Psoas muscle (tissue), 8 donors: Measurements from ENCODE around the gene ZNF565. TPM values are rescaled to one million over a fixed set of nuclear protein-coding genes. Genes with fewer than 3 reads are reported as not detected.

Experiments used
- ATAC-seq, 4 donors: fragments of 200-7000 bp; cut with Tn5 transposase; one replicate each; pipeline ENCODE4 v1.9.1; 2020; ENCODE audit warnings: moderate library complexity in 3 of 4, mild to moderate bottlenecking in 2 of 4
- DNase-seq, 2 donors: peaks; one replicate each; pipeline ENCODE4 v3.0.0-alpha.2; 2020
- H3K27ac ChIP-seq: fragments of 200-600 bp; one replicate; pipeline ENCODE4 v1.8.0; 2022
- H3K27me3 ChIP-seq, 3 donors: fragments of 200-600 bp in 1 of 3; one replicate each; pipeline versions ENCODE4 v1.6.1 to v1.8.0; 2013 to 2022; ENCODE audit warnings: low read length in 2 of 3, mild to moderate bottlenecking in 2 of 3, moderate library complexity in 1 of 3; ENCODE audit not compliant: insufficient read depth in 3 of 3
- H3K36me3 ChIP-seq, 2 donors: fragments of 200-600 bp in 1 of 2; one replicate each; pipeline versions ENCODE4 v1.6.1 to v1.8.0; 2013 to 2022; ENCODE audit warnings: low read depth in 1 of 2, mild to moderate bottlenecking in 1 of 2, moderate library complexity in 1 of 2; ENCODE audit not compliant: insufficient read depth in 1 of 2
- H3K4me1 ChIP-seq: fragments of 200-600 bp; one replicate; pipeline ENCODE4 v1.8.0; 2022
- H3K4me3 ChIP-seq: fragments of 200-600 bp; one replicate; pipeline ENCODE4 v1.8.0; 2022; ENCODE audit warnings: mild to moderate bottlenecking
- H3K9me3 ChIP-seq: fragments of 200-600 bp; one replicate; pipeline ENCODE4 v1.8.0; 2022
- CTCF ChIP-seq: fragments of 200-600 bp; IDR thresholded peaks from one replicate; pipeline ENCODE4 v1.8.0; 2022; ENCODE audit warnings: antibody characterized with exemption
- WGBS, 3 donors: extraction: QIAGEN DNeasy Blood & Tissue Kit; methylation state at CpG; one replicate each; pipeline versions ENCODE4 v1.1.6 to v1.1.7; 2013; 5-methylcytosine and 5-hydroxymethylcytosine counted together
- intact Hi-C, 2 donors: fragments of 100-400 bp; cut with DNase I; formaldehyde crosslinking; loops; one replicate each; pipeline versions ENCODE4 v1.11.0 to v1.14.2; 2022
- polyA plus RNA-seq, 3 donors: library from polyadenylated mRNA; stranded (reverse); fragments of 200-250 nt; gene quantifications; one replicate each; pipeline ENCODE4 v1.2.3, GENCODE V29; 2013
- total RNA-seq, 4 donors: library from RNA; stranded (reverse); fragmentation: NEBNext Ultra II Directional in 2 of 4; extraction: Animal tissue kit (Norgen Biotek cat#: 25700) in 2 of 4; gene quantifications; one replicate each; pipeline versions ENCODE4 v1.2.1 to v1.2.4, GENCODE V29; 2021 to 2023
- donor health status: healthy with polysubstance abuse.
- donor health status: DM: no; HTN: no; CAD: no; lungs with moderate emphysema.
- donor health status: Bipolar disorder and iron deficiency.
- donor health status: healthy.
- donor health status: DM: yes; HTN: yes; CAD: no.
- donor health status: DM: no; HTN: no; CAD: no.
- donor health status: DM: no; HTN: no; CAD: no.
- donor health status: DM: yes; HTN: yes; CAD: no.

The ZNF565 gene
- total and polyA plus RNA-seq, 7 donors, result 2.5 to 6.0 (median 3.6) TPM

DNA sequence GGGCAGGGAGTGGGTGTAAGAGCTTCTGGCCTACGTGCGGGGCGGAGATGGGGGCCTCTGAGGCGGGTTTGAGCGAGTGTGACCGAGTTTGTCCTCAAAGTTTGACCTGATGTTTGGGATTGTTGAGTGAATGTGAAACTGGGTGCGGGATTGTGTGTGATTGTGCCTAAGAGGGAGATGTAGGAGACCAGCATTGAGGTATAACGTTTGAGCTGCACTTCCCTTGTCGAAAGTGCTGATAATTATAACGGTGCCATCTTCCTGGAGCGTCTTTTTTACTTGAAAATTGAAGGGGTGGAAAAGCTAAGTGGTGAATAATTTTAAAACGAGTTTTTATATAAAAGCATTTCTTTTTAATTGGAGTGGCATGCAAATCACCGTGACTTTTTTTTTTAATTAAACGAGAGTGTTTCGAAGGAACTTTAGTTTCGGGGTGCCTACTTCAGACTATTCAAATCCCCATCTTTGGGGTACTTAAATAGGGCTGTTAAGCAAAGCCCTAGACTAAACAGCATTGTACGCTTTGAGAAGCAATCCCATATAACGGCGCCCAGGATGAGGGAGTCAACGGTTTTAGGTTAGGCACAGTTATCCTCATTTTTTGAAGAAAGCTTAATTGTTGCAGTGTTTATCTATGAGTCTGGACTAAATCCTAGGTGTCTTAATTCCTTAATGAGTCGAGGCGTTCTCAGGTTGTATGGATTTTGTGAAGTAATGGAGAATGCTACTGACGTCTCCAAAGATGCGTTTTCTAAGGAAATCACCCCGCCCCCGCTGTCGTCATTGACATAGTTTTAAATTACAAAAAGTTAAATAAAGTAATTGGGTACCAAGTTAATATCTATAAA lies 1.0 kb upstream of the ZNF565 start:
- ATAC-seq, result peak in 1 of 4 donors; percentile 2
- Histone ChIP-seq H3K27ac (peak overlapping the region; percentile 93), H3K4me3 (peak overlapping the region; percentile 81), H3K36me3 (peaks cover 0 to 25% of the 10 kb centered on the region in 2 donors), H3K4me1 (peaks cover 27% of the 10 kb centered on the region), H3K9me3 (no peaks in the 10 kb centered on the region), H3K27me3 (no peaks in the 10 kb centered on the region)
- 1% methylated on average over 27 of the region's 27 CpGs for WGBS, 3 donors
- intact Hi-C loops, result loop anchor here in 1 of 2 donors (5.0 kb wide), 1 partner anchor 312 kb away; the partner anchor contains the start of gene ZNF260
- no peak for TF ChIP-seq CTCF
- no peak for DNase-seq

GRCh38 chr19:36212895-36213294 lies 1.6 kb downstream of the ZNF565 start:
- H3K27me3 ChIP-seq, result no peaks in the 10 kb centered on the region
- no peak for TF ChIP-seq CTCF
- ATAC-seq (no peak), DNase-seq (no peak)
- H3K27ac ChIP-seq, result no peak overlapping the region
- H3K36me3 ChIP-seq, result peaks cover 0 to under 1% of the 10 kb centered on the region in 2 donors
- intact Hi-C loops, result no loop called here
- no peak overlapping the region for H3K4me3 ChIP-seq
- peaks cover 17% of the 10 kb centered on the region for H3K4me1 ChIP-seq
- 86 to 93% (median 87%) methylated on average over 2 of the region's 2 CpGs for WGBS, 3 donors
- no peaks in the 10 kb centered on the region for H3K9me3 ChIP-seq

- Histone ChIP-seq H3K9me3 (no peaks in the 10 kb centered on the region), H3K4me1 (no peaks in the 10 kb centered on the region), H3K4me3 (no peak overlapping the region), H3K27me3 (no peaks in the 10 kb centered on the region), H3K27ac (no peak overlapping the region), H3K36me3 (peaks cover 0 to 6% of the 10 kb centered on the region in 2 donors)
- intact Hi-C loops, result no loop called here
- no peak for DNase-seq
- WGBS, 3 donors, result 87 to 89% (median 89%) methylated on average over 8 of the region's 8 CpGs
- no peak for TF ChIP-seq CTCF
- no peak for ATAC-seq
These were observed 4.0 kb downstream of the ZNF565 start for GRCh38 chr19:36210497-36210896.

DNA sequence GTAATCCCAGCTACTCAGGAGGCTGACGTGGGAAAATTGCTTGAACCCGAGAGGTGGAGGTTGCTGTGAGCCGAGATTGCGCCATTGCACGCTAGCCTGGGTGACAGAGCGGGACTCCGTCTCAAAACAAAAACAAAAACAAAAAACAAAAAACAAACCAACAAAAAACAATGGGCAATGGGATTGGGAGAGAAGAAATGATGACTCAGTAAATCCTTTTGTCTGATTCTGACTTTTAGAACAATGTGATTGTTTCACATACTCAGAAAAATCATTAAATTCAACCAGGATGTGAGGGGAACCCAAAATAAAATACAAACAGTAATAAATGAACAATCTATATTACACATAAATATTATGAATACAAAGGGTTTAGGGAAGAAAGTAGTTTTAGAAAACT lies 5.1 kb downstream of the ZNF565 start:
- no peak for ATAC-seq
- WGBS, 3 donors, result 96 to 98% (median 97%) methylated on average over 7 of the region's 7 CpGs
- no peak for DNase-seq
- Histone ChIP-seq H3K27me3 (no peaks in the 10 kb centered on the region), H3K27ac (no peak overlapping the region), H3K4me3 (no peak overlapping the region), H3K36me3 (peaks cover 0 to 7% of the 10 kb centered on the region in 2 donors), H3K4me1 (no peaks in the 10 kb centered on the region), H3K9me3 (no peaks in the 10 kb centered on the region)
- TF ChIP-seq CTCF, result no peak
- intact Hi-C loops, result no loop called here
